GM12874 (cell line): ENCODE data around the gene NRXN2.

Source experiments
- TF ChIP-seq, protein P1 (sequence below): IDR thresholded peaks from 2 replicates; pipeline ENCODE4 v1.5.1; 2011; ENCODE audit warnings: low read depth, mild to moderate bottlenecking, control low read depth, low read length, moderate library complexity; ENCODE audit not compliant: insufficient read depth

NRXN2 gene

DNA sequence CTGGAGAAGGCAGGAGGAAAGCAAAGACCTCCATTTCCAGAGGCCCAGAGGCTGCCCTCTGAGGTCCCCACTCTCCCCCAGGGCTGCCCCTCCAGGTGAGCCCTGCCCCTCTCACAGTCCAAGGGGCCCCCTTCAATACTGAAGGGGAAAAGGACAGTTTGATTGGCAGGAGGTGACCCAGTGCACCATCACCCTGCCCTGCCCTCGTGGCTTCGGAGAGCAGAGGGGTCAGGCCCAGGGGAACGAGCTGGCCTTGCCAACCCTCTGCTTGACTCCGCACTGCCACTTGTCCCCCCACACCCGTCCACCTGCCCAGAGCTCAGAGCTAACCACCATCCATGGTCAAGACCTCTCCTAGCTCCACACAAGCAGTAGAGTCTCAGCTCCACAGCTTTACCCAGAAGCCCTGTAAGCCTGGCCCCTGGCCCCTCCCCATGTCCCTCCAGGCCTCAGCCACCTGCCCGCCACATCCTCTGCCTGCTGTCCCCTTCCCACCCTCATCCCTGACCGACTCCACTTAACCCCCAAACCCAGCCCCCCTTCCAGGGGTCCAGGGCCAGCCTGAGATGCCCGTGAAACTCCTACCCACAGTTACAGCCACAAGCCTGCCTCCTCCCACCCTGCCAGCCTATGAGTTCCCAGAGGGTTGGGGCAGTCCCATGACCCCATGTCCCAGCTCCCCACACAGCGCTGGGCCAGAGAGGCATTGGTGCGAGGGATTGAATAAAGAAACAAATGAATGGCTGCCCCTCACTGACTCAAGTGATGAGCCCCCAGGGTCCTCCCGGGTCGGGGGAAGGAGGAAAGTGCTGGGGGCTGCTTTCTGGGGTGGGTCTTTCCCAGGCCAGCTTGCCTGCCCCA lies 121.2 kb downstream of the NRXN2 start:
- TF ChIP-seq, protein P1, sequence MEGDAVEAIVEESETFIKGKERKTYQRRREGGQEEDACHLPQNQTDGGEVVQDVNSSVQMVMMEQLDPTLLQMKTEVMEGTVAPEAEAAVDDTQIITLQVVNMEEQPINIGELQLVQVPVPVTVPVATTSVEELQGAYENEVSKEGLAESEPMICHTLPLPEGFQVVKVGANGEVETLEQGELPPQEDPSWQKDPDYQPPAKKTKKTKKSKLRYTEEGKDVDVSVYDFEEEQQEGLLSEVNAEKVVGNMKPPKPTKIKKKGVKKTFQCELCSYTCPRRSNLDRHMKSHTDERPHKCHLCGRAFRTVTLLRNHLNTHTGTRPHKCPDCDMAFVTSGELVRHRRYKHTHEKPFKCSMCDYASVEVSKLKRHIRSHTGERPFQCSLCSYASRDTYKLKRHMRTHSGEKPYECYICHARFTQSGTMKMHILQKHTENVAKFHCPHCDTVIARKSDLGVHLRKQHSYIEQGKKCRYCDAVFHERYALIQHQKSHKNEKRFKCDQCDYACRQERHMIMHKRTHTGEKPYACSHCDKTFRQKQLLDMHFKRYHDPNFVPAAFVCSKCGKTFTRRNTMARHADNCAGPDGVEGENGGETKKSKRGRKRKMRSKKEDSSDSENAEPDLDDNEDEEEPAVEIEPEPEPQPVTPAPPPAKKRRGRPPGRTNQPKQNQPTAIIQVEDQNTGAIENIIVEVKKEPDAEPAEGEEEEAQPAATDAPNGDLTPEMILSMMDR: no peak

DNA sequence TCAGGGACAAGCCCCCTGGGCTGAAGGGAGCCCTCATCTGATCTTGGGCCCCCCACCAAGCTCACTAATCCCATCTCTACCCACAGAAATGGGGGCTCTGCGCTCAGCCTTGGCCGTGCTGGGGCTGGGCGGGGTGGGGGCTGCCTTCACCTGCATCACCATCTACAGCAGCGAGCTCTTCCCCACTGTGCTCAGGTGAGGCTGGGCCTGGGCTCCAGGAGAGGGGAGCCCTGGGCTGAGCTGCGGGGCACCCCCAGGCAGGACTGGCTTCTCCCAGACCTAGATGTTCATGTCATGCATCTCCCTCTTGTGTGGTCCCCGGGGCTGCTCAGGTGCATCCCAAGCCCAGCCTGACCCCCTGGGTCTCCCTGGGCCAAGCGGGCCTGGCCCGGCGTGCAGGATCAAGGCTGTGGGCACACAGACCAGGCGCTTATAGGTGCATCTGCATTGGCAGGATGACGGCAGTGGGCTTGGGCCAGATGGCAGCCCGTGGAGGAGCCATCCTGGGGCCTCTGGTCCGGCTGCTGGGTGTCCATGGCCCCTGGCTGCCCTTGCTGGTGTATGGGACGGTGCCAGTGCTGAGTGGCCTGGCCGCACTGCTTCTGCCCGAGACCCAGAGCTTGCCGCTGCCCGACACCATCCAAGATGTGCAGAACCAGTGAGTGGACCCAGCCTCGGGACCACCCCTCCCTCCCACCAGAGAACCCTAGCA lies 122.6 kb downstream of the NRXN2 start:
- TF ChIP-seq, protein P1: no peak

DNA sequence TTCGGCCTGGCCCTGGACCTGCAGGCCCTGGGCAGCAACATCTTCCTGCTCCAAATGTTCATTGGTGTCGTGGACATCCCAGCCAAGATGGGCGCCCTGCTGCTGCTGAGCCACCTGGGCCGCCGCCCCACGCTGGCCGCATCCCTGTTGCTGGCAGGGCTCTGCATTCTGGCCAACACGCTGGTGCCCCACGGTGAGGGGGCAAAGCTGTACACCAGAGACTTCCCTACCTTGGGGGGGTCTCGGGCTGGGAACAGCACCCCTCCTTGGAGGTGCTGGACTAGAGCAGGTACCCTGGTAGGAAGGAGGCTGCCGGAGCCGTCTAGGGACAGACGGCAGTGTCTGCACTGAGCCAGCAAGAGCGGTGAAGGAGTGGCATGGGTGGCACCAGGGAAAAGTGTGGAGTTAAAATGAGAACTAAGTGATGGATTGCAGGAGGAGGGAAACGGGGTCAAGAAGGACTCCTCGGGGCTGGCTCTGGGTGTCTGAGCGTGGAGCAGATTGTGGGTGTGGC lies 123.2 kb downstream of the NRXN2 start:
- TF ChIP-seq, protein P1: no peak

DNA sequence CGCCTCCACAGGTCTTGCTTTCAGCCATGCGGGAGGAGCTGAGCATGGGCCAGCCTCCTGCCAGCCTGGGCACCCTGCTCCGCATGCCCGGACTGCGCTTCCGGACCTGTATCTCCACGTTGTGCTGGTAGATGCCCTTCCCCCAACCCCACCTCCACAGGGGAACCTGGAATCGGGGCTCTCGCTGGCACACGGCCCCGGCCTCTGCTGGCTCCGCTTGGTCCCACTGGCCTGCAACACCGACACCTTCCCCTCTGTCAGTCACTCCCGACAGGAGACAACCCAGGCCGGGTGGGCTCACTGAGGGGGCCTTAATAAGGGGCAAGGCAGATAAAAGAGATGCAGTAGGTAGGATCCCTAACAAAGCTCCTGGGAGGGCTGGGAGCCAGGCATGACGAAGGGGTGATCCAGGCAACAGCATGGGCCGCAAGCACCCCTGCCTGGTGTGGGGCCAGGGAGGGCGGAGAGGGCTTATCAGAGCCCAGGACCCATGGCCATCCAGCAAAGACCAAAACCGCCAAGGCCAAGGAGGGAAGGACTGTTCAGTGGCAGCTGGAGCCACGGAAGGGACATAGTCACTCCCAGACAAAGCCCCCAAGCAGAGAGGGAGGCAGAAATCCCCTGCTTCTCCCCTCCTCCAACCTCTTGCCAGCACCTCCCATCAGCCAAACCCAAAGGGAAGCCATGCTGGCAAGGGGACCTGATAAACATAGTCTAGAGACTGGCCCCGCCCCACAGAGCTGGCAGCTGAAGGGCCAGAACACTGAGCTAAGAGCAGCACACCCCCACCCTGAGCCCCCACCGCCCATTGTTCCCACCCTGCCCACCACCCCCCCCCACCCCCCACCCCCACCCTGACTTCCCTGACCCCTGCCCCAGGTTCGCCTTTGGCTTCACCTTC lies 124.0 kb downstream of the NRXN2 start:
- TF ChIP-seq, protein P1: no peak

DNA sequence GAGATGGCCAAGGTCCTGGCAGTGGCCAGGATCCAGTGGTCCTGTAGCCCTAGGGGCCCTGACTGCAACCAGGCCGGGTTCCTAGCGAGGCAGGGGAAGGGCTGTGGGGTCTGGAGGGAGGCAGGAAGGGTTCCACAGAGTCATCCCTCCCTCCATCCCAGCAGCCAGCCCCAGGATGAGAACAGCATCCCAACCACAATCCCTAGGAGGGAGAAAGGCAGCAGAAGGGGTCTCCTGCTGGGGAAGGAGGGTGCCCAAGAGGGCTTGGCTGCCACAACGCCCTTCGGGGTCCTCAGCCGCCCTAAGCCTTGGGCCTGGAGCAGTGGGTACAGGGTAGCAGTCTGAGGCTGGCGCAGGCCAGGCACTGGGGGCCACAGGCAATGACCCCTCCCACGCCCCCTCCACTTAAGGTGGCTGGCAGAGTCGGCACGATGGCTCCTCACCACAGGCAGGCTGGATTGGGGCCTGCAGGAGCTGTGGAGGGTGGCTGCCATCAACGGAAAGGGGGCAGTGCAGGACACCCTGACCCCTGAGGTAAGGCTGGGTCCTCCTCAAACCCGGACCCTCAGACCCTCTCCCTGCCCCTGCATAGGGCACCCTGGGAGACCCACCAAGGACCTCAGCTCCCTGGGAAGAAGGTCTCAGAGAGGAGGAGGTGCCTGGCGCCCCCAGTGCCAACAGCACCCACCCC lies 124.7 kb downstream of the NRXN2 start:
- TF ChIP-seq, protein P1: no peak

DNA sequence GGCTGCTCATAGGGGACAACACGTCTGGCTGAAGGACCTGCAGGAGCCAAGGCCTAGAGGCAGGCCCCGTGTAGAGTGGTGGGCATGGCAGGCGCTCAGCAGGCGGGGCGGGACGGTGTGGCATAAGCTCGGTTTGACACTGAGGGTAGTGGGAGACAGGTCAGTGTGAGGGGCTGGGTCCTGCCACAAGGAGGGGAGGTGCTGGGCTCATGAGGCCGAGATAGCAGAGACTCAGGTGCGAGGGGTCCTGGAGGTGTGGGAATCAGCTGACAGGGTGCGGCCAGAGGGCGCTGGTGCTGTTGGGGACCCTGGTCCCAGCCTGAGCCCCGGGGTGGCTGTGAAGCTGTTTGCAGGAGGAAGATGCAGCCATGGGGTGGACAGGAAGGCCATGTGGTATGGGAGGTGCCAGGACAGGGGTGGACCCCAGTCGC lies 125.3 kb downstream of the NRXN2 start:
- TF ChIP-seq, protein P1: no peak
